Dendritic cell treated with granulocyte-macrophage colony-stimulating factor and Interleukin-4, amounts not matched to agents 40 ng/mL and 50 ng/mL, for 4 days (primary cell): ENCODE data around the gene FAM83F.

ENCODE experiments used
- H3K27ac Mint-ChIP-seq: one replicate; pipeline ENCODE4 v1.8.0; 2022; ENCODE audit warnings: mild to moderate bottlenecking, mixed read lengths
- H3K27me3 Mint-ChIP-seq: one replicate; pipeline ENCODE4 v1.8.0; 2022; ENCODE audit warnings: mild to moderate bottlenecking, mixed read lengths
- H3K36me3 Mint-ChIP-seq: one replicate; pipeline ENCODE4 v1.8.0; 2022; ENCODE audit warnings: low read depth, mixed read lengths
- H3K4me1 Mint-ChIP-seq: one replicate; pipeline ENCODE4 v1.8.0; 2022; ENCODE audit warnings: low read depth, mixed read lengths
- H3K4me3 Mint-ChIP-seq: one replicate; pipeline ENCODE4 v1.8.0; 2022; ENCODE audit warnings: mild to moderate bottlenecking, moderate library complexity, mixed read lengths
- H3K9me3 Mint-ChIP-seq: one replicate; pipeline ENCODE4 v1.8.0; 2022; ENCODE audit warnings: mixed read lengths
- intact Hi-C: fragments of 100-400 bp; cut with micrococcal nuclease; formaldehyde crosslinking; loops from one replicate; pipeline ENCODE4 v1.15.0; 2022

FAM83F gene

GRCh38 chr22:40035351-40035750 is 40.6 kb downstream of the FAM83F start:
- Mint-ChIP-seq H3K4me3 (no peak overlapping the region), H3K27ac (no peak overlapping the region), H3K9me3 (no peaks in the 10 kb centered on the region), H3K4me1 (peaks cover 7% of the 10 kb centered on the region), H3K36me3 (no peaks in the 10 kb centered on the region), H3K27me3 (peaks cover 24% of the 10 kb centered on the region)
- intact Hi-C loops, result no loop called here

GRCh38 chr22:40036126-40036525 is 41.4 kb downstream of the FAM83F start:
- H3K27ac Mint-ChIP-seq, result no peak overlapping the region
- H3K9me3 Mint-ChIP-seq, result no peaks in the 10 kb centered on the region
- H3K4me3 Mint-ChIP-seq, result no peak overlapping the region
- peaks cover 13% of the 10 kb centered on the region for H3K4me1 Mint-ChIP-seq
- H3K27me3 Mint-ChIP-seq, result peaks cover 24% of the 10 kb centered on the region
- intact Hi-C loops, result no loop called here
- H3K36me3 Mint-ChIP-seq, result no peaks in the 10 kb centered on the region

GRCh38 chr22:40036591-40037225 is 42.0 kb downstream of the FAM83F start:
- intact Hi-C loops, result no loop called here
- H3K4me3 Mint-ChIP-seq, result no peak overlapping the region
- no peaks in the 10 kb centered on the region for H3K36me3 Mint-ChIP-seq
- H3K27me3 Mint-ChIP-seq, result peaks cover 24% of the 10 kb centered on the region
- no peak overlapping the region for H3K27ac Mint-ChIP-seq
- H3K9me3 Mint-ChIP-seq, result no peaks in the 10 kb centered on the region
- H3K4me1 Mint-ChIP-seq, result peaks cover 17% of the 10 kb centered on the region

- intact Hi-C loops, result no loop called here
- no peak overlapping the region for H3K4me3 Mint-ChIP-seq
- H3K36me3 Mint-ChIP-seq, result no peaks in the 10 kb centered on the region
- peaks cover 24% of the 10 kb centered on the region for H3K27me3 Mint-ChIP-seq
- H3K9me3 Mint-ChIP-seq, result no peaks in the 10 kb centered on the region
- no peak overlapping the region for H3K27ac Mint-ChIP-seq
- H3K4me1 Mint-ChIP-seq, result peaks cover 22% of the 10 kb centered on the region
These were observed 42.6 kb downstream of the FAM83F start for GRCh38 chr22:40037320-40037719.

DNA sequence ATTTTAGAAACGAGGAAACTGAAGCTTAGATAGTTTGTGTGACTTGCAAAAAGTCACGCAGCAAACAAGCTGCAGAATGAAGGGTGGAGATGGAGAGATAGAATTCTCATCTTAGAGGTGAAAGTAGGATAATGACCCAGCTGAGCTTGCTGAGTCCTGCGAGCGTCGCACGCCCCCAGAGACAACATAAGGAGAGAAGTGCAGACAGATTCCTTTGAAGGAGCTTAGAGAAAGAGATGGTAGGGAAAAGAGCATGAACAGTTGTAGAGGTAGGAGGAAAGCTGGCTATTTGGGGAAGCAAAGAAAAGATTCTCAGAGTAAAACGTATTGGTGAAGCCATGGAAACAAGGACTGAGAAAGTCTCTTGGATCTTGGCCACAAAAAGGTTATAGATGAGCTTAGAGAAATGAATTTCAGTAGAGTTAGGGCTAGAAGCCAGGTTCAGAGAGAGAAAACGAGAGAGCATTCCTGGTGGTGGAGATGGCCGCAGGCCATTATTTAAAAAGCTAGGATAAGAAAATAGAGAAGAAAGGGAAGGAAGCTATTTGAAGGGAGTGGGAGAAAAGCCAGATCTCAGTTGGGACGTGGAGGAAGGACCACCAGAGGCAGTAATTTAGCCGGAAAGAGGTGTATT is 44.8 kb downstream of the FAM83F start:
- Mint-ChIP-seq H3K4me1 (peaks cover 36% of the 10 kb centered on the region), H3K36me3 (peaks cover 8% of the 10 kb centered on the region), H3K9me3 (no peaks in the 10 kb centered on the region), H3K27me3 (peaks cover 18% of the 10 kb centered on the region), H3K27ac (no peak overlapping the region), H3K4me3 (no peak overlapping the region)
- intact Hi-C loops, result loop anchor here (5.0 kb wide), 3 partner anchors 138 to 507 kb away; partner anchors contain the start of genes ADSL, RPS19BP1 and TNRC6B

DNA sequence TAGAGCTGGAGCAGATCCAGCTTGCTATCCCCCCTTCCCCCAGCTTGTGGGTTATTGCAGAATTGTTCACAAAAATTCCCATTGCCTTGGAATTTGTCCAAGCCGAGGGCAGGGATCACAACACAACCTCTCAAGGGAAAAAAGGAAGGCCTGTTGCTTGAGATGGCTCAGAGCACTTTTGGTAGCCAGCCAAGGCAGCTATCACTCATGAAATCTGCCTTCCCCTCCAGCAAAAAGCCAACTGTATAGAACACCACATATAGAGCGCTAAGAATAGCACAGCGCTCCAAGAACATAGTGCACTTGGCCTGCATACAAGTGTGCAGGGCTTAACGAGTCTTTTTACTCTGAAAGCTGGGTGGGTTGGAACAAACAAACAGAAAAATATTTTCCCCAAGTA is 46.2 kb downstream of the FAM83F start:
- peaks cover 11% of the 10 kb centered on the region for H3K36me3 Mint-ChIP-seq
- peak overlapping the region; percentile 39 for H3K27ac Mint-ChIP-seq
- H3K4me3 Mint-ChIP-seq, result no peak overlapping the region
- no peaks in the 10 kb centered on the region for H3K9me3 Mint-ChIP-seq
- peaks cover 41% of the 10 kb centered on the region for H3K4me1 Mint-ChIP-seq
- intact Hi-C loops, result loop anchor here (5.0 kb wide), 3 partner anchors 136 to 509 kb away; partner anchors contain the start of genes ADSL, RPS19BP1 and TNRC6B
- peaks cover 13% of the 10 kb centered on the region for H3K27me3 Mint-ChIP-seq

DNA sequence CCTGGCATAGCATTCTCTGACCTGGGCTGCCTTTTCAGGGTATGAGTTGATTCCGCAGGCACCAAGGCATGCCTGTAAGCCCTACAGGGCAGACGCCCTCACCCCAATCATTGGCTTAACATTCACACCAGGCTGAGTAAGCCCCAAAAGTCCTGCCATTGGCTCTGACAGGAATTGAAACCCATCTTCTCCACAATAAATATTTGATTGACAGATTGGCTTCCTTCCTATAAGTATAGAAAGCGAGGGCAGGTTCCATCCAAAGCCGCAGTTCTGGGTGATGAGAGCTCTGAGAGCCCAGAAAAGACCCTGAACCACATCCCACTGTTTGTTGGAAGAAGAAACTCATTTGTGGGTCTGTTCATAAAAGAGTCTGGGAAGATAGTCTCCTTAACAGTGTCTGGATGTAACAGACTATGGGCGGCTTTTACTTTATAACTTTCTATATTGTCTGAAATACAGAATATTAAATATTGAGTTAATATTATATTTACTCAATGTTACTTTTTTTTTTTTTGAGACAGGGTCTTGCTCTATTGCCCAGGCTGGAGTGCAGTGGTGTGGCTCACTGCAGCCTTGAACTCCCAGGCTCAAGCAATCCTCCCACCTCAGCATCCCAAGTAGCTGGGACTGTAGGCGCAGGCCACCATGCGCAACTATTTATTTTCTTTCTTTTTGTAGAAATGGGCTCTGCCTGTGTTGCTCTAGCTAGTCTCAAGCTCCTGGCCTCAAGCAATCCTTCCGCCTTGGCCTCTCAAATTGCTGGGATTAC is 46.8 kb downstream of the FAM83F start:
- peaks cover 45% of the 10 kb centered on the region for H3K4me1 Mint-ChIP-seq
- H3K27ac Mint-ChIP-seq, result peak overlapping the region; percentile 39
- intact Hi-C loops, result loop anchor here (5.0 kb wide), 3 partner anchors 136 to 509 kb away; partner anchors contain the start of genes ADSL, RPS19BP1 and TNRC6B
- H3K27me3 Mint-ChIP-seq, result peaks cover 11% of the 10 kb centered on the region
- H3K9me3 Mint-ChIP-seq, result no peaks in the 10 kb centered on the region
- peaks cover 11% of the 10 kb centered on the region for H3K36me3 Mint-ChIP-seq
- no peak overlapping the region for H3K4me3 Mint-ChIP-seq

DNA sequence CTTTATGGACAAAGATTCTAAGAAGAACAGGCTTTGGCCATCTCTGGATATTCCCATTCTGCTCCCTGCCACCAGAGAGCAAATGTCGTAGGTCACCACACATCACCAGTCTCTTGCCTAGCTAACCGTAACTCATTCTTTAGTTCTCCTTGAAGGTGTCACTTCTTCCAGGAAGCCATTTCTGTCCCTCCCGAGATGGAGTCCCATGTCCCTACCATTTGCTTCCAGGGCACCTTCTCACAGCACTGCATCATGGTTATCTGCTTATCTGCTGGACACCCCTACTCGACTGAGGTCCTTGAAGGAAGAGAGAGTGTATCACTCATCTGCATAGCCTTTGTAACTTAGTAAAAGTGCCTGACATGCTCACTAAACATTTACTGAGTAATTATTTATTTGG is 47.6 kb downstream of the FAM83F start:
- Mint-ChIP-seq H3K4me1 (peaks cover 45% of the 10 kb centered on the region), H3K4me3 (no peak overlapping the region), H3K9me3 (no peaks in the 10 kb centered on the region), H3K27ac (peak overlapping the region; percentile 95), H3K36me3 (peaks cover 11% of the 10 kb centered on the region), H3K27me3 (peaks cover 11% of the 10 kb centered on the region)
- intact Hi-C loops, result loop anchor here (5.0 kb wide), 3 partner anchors 135 to 510 kb away; partner anchors contain the start of genes ADSL, RPS19BP1 and TNRC6B

- Mint-ChIP-seq H3K4me1 (peaks cover 48% of the 10 kb centered on the region), H3K27ac (peak overlapping the region; percentile 95), H3K27me3 (peaks cover 6% of the 10 kb centered on the region), H3K9me3 (no peaks in the 10 kb centered on the region), H3K36me3 (peaks cover 11% of the 10 kb centered on the region), H3K4me3 (peak overlapping the region; percentile 86)
- intact Hi-C loops, result loop anchor here (5.0 kb wide), 3 partner anchors 134 to 511 kb away; partner anchors contain the start of genes ADSL, RPS19BP1 and TNRC6B
These were observed 48.3 kb downstream of the FAM83F start for GRCh38 chr22:40043081-40043480.

- Mint-ChIP-seq H3K27me3 (peaks cover 6% of the 10 kb centered on the region), H3K9me3 (no peaks in the 10 kb centered on the region), H3K27ac (peak overlapping the region; percentile 95), H3K4me1 (peaks cover 50% of the 10 kb centered on the region), H3K4me3 (peak overlapping the region; percentile 86), H3K36me3 (peaks cover 11% of the 10 kb centered on the region)
- intact Hi-C loops, result loop anchor here (5.0 kb wide), 3 partner anchors 134 to 511 kb away; partner anchors contain the start of genes ADSL, RPS19BP1 and TNRC6B
These were observed 49.0 kb downstream of the FAM83F start for GRCh38 chr22:40043793-40044101.

DNA sequence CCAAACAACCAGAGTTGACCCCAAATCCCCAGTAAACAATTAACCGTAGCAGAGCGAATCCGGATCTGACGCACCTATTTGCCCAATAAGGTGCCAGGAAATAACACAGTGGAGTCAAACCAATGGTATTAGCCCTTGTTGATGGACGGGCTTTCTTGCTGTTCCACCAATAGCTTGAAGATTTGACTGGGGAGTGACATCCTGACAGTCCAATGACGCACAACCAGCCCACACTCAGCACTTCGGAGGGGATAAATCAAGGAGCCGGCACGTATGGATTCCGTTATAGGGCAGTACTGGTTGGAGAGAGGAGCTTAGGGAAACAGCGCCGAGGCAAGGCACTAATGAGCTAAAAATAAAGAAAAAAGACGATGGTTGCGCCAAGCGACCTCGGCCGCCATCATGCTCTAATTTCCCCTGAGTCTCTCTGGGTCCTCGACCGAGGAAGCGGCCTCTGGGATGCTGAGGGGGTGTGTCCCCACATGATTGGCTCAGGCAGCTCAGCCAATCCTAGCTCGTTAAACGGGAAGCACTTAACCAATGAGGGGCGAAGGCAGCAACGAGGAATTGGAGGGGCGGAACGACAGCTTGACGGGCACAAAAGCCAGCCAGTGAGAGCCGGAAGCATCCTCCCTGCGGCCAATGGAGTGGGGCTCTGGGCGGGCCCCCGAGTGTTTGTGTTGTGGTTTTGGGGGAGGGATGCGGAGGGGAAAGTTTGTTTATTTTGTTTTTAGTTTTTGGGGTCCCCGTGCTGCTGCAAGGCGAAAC is 49.5 kb downstream of the FAM83F start:
- H3K9me3 Mint-ChIP-seq, result no peaks in the 10 kb centered on the region
- intact Hi-C loops, result loop anchor here (5.0 kb wide), 3 partner anchors 133 to 512 kb away; partner anchors contain the start of genes ADSL, RPS19BP1 and TNRC6B
- H3K4me3 Mint-ChIP-seq, result peak overlapping the region; percentile 86
- H3K4me1 Mint-ChIP-seq, result peaks cover 50% of the 10 kb centered on the region
- peaks cover 6% of the 10 kb centered on the region for H3K27me3 Mint-ChIP-seq
- H3K27ac Mint-ChIP-seq, result peak overlapping the region; percentile 95
- peaks cover 11% of the 10 kb centered on the region for H3K36me3 Mint-ChIP-seq

- peak overlapping the region; percentile 86 for H3K4me3 Mint-ChIP-seq
- peak overlapping the region; percentile 95 for H3K27ac Mint-ChIP-seq
These were observed 50.4 kb downstream of the FAM83F start for GRCh38 chr22:40044870-40045834.

More at GRCh38 chr22:40044870-40045834, 50.4 kb downstream of the FAM83F start:
- Mint-ChIP-seq H3K27me3 (no peaks in the 10 kb centered on the region), H3K4me1 (peaks cover 46% of the 10 kb centered on the region), H3K36me3 (peaks cover 11% of the 10 kb centered on the region), H3K9me3 (no peaks in the 10 kb centered on the region)
- intact Hi-C loops, result loop anchor here (5.0 kb wide), 3 partner anchors 132 to 513 kb away; partner anchors contain the start of genes ADSL, RPS19BP1 and TNRC6B
